HG03097 (cell line): Measurements from ENCODE around the gene CNTN5.

Experiments used
- ATAC-seq: cut with Tn5 transposase; IDR thresholded peaks from one replicate; pipeline ENCODE4 v1.9.1; 2021; ENCODE audit not compliant: unreplicated experiment, low FRiP score

CNTN5 gene

DNA sequence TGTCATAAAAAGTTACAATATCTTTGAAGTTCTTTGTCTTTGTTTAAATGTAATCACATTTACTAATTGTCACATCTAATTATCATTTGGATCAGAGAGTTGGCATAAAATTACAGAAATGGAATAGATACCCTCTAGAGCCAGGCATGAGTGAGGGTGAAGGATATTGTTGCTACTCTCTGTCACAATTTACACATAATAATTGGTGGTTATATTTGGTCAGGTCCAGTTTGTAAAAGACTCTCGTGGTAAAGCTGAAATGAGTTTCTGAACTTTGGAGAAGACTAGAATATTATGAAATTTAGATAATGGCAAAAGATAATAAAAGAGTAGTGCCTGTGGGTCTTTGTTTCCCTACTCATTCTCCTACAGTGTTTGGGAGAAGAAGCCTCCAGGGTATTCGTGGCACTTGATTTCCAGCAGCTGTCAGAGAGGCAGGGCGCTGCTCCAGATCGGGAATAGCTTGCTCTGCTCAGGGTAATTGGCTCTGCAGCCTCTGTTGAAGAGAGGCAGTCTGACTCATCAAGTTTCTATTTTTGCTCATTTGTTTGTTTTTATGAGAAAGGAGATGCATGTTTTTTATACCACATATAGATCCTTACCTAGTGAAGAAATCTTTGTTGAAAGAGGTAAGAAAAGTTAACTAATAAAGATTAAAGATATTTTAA is 349.9 kb downstream of the CNTN5 start:
- ATAC-seq: no peak

DNA sequence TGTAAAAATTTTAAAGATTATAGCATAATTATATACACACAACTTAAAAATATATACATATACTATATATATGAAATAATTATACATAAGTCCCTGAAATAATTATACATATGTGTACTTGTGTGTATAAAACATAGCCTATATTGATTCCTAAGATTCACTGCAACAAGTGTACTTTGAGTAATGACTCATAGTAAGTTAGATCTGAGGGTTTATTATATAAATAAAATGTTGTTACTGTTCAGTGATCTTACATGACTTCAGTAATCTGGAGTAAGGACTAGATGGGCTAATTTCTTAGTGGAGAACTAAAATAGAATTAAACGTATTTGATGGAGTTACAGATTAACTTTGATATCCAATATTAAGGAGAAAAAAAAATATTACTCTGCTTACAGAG is 350.5 kb downstream of the CNTN5 start:
- no peak for ATAC-seq

- no peak for ATAC-seq
Observed at GRCh38 chr11:99376463-99376862, 355.7 kb downstream of the CNTN5 start.

DNA sequence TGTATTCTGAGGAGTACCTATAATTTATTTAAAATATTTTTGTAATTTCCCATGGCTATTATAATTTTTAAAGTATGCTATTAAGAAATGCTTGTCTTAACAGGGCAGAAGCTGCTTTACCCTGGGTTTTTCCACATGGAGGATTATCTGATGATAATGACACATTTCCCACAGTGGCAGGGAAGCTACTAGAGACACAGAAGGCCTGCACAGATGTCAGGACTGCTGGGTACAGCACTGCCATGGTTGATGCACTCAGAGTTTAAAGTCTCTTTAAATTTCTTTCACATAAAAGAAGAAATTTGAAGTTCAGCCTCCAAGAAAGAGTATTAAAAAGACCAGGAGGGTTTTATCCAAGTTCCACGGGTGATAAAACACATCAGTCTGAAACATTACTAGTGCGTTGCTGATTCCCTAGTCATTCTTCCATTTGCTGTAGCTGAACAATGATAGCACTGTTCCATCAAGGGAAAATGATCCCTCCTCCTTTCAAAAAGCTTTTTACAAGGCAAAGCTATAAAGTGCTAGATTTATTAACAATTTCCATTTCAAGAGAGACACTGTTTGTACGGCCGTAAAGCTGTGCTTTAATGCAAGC is 363.0 kb downstream of the CNTN5 start:
- ATAC-seq: no peak

- ATAC-seq: no peak
Observed at GRCh38 chr11:99391245-99391644, 370.5 kb downstream of the CNTN5 start.

DNA sequence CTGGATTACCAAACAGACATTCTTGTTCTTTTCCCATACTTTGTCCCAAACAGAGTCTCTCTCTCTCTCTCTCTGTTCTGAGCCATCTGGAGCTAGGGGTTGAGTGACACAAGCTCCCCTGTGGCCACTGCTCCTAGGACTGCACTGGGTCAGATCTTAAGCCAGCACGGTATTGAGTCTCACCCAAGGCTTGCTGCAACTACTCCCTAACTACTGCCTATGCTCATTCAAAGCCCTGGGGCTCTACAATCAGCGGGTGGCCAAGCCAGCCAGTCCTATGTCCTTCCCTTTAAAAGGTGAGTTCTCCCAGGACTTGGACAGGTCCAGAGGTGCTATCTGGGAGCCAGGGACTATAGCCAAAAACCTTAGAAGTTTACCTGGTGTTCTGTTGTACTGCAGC is 385.6 kb downstream of the CNTN5 start:
- ATAC-seq: no peak

DNA sequence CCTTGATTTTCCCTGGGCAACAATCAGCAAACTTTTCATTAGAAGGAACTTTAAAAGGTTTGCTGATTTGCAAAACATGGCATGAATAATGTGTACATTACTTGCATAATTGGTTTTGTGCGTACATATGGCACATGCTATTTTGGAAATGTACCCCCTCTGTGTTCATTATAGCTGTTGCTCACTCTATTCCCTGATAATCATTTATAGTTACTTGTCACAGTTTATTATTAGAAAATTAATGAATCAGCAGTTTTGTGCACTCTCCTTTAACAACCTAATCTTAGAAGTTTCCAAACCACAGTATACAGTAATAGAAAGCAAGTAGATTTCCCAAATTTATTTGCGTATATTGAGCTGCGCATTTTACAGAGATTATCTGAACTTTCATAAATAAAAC is 389.9 kb downstream of the CNTN5 start:
- no peak for ATAC-seq

- no peak for ATAC-seq
Observed at GRCh38 chr11:99418927-99419720, 398.4 kb downstream of the CNTN5 start.

DNA sequence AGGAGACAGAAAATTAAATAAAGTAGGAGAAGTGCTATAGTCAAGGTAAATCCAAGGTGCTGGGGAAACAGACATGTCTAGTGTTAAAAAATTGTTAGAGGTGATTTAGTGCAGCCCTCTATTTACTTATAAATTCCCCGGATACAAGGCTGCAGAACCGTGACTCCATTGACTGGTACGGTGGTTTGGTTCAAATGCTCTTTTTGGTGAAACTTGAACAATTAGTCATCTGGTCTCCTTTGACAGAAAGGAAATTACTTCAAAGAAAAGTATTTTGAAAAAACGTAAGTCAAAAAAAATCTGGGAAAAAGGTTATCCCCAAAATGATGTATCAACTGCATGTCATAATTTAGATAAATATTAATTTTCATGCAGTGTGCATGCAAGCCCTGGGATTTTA is 399.2 kb downstream of the CNTN5 start:
- no peak for ATAC-seq

- ATAC-seq: no peak
Observed at GRCh38 chr11:99422581-99423427, 402.1 kb downstream of the CNTN5 start.

DNA sequence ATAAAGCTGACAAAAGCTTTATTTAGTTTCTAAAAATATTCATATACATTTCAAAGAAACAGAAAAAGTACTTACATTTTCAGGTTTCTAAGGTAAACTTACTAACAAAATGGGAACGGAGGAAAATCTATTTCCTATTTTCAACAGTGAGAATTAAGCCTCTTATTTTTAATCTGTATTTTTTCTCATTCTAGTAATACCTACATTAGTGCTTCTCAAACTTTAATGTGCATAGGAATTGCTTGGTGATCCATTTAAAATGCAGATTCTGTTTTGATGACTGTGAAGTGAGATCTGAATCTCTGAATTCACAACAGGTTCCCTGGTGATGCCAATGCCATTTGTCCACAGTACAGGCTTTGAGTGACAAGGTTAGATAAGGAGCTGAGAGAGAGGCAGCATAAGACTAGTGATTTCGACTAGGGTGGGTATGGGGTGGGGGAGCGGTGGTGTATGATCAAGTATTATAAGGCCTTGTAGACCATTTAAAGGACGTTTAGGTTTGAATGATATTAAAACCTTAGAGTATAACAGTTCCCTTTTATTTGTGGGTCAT is 402.8 kb downstream of the CNTN5 start:
- ATAC-seq: no peak

GRCh38 chr11:99424313-99425084 is 403.8 kb downstream of the CNTN5 start:
- ATAC-seq: no peak

DNA sequence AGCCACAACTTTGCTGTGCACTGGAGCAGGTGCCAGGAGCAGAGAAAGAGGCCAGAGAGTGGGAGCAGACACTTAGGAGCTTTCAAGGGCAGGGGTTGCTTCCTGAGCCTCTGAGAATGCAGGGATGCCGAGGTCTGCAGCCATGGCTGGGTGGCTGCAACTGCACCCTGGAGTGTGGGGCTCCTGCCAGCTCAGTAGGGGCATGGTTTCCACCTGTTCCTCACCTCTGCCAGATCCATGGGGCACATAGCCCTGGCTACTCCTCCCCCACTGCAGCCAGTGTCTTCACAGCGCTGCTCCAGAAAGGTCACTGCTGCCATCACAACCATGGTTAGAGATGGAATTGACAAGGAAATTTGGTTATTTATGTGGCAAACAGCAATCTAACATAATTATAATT is 404.8 kb downstream of the CNTN5 start:
- ATAC-seq: no peak

DNA sequence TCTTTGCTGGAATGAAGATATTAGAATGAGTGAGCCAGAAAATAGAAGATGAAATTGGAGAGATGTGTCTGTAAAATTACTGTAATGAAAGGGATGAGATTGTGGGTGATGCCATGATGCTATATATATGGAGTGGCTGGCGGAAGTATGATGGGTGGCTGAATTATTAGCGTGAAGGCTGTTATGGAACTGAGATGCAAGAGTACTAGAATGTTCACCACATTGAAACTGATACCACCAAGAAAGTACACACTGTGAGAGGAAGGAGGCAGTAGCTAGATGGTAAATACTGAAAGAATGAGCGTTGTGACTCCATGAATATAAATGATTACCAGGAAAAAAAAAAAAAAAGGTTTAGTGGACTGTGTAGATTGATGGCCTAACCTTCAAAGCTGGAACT is 411.9 kb downstream of the CNTN5 start:
- peak; percentile 59 for ATAC-seq

- no peak for ATAC-seq
Observed at GRCh38 chr11:99443276-99443675, 422.5 kb downstream of the CNTN5 start.

GRCh38 chr11:99446400-99446799 is 425.7 kb downstream of the CNTN5 start:
- ATAC-seq: no peak

DNA sequence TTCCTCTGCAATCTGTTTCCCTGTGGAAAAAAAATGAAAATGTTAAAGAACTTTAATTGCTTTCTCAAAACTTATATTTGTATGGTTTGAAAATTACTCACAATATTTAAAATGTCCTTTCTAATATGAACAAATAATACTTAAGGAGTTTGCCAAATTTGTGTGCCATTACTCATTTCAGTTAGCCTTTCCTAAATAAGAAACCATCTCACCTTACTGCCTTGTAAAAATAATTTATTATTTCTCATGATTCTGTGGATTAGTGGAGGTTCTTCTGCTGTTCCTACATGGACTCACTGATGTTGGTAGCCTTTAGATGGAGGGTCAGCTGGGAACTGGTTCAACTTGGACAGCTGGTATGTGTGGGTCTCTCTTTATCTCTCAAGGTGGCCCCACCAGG is 428.6 kb downstream of the CNTN5 start:
- no peak for ATAC-seq

GRCh38 chr11:99452075-99452474 is 431.3 kb downstream of the CNTN5 start:
- ATAC-seq: no peak

DNA sequence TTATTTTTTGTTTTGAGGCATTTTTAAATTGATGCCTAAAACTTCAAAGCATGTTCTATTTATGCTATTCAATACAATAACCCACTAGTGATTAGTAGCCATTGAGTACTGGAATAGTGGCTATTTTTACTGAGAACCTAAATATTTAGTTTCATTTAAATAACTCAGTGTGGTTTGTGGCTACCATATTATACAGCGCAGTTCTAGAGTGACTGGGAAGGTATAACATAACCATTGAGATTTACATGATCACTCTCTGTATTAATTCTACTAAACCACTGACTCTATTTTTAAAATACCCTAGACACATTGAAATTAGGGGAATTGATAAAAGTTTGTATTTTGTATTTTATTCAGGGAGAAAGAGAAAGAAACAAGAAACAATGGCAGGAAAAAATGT is 441.2 kb downstream of the CNTN5 start:
- ATAC-seq: no peak

DNA sequence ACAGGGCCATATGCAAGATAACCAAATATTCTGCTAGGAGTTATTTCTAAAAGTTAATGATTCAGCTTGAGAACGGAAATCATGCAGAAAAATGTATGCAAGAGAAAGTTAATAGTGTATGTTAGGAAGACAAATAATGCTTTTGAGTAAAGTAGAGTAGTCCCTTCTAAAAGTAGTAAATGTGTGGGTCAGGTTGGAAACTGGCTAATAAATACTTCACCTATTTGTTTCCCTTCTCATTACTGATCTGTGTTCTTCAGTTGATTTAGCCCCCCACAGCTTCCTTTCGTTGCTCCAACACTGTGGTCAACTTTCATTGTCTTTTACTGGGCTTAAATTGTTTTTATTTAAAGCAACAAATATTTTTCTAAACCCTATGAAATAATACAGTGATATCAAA is 444.2 kb downstream of the CNTN5 start:
- no peak for ATAC-seq
